Prostate gland (tissue), 2 donors: ENCODE results near the gene UBA52. TPM values are rescaled to one million over a fixed set of nuclear protein-coding genes. Genes with fewer than 3 reads are reported as not detected.
"Not testable (repeated sequence)": the region's sequence is repeated elsewhere in the genome, so short reads cannot be mapped to it uniquely, and the experiment has no call there.

Experiments used
- DNase-seq: peaks from one replicate; pipeline ENCODE4 v3.0.0-alpha.2; 2019; ENCODE audit warnings: low spot score
- H3K27ac ChIP-seq, 2 donors: fragments of 200-600 bp; sonication (generic); 2 replicates each; pipeline ENCODE4 v1.5.1; 2017 to 2019
- H3K27me3 ChIP-seq: fragments of 200-600 bp; sonication (generic); replicated peaks from 2 replicates; pipeline ENCODE4 v1.5.1; 2019; ENCODE audit not compliant: insufficient read depth
- H3K36me3 ChIP-seq, 2 donors: fragments of 200-600 bp; sonication (generic); 1 replicate in 1 of 2; 2 replicates in 1 of 2; pipeline versions ENCODE4 v1.5.1 to v1.8.1; 2017 to 2019
- H3K4me1 ChIP-seq: fragments of 200-600 bp; sonication (generic); replicated peaks from 2 replicates; pipeline ENCODE4 v1.5.1; 2019
- H3K4me3 ChIP-seq, 2 donors: fragments of 200-600 bp; sonication (generic); 2 replicates each; pipeline ENCODE4 v1.5.1; 2017 to 2019
- H3K9me3 ChIP-seq: fragments of 200-600 bp; sonication (generic); 2 replicates; pipeline ENCODE4 v1.5.1; 2017
- CTCF ChIP-seq, 4 experiments: fragments of 200-600 bp in 2 of 4; fragments of 450-650 bp in 2 of 4; sonication (generic) in 2 of 4; IDR thresholded peaks; 1 replicate in 3 of 4; 2 replicates in 1 of 4; pipeline ENCODE4 v1.5.1; 2016 to 2019; ENCODE audit warnings: antibody characterized with exemption in 4 of 4, mild to moderate bottlenecking in 2 of 4, moderate library complexity in 2 of 4
- POLR2A ChIP-seq: fragments of 450-650 bp; IDR thresholded peaks from one replicate; pipeline ENCODE4 v1.6.1; 2016; ENCODE audit warnings: antibody characterized with exemption, mild to moderate bottlenecking
- POLR2AphosphoS5 ChIP-seq: sonication (generic); formaldehyde crosslinking; IDR thresholded peaks from one replicate; pipeline ENCODE4 v1.6.1; 2017; ENCODE audit warnings: antibody characterized with exemption
- WGBS: methylation state at CpG from one replicate; pipeline ENCODE4 v1.1.5; 2018; 5-methylcytosine and 5-hydroxymethylcytosine counted together
- intact Hi-C: fragments of 100-400 bp; cut with DNase I; formaldehyde crosslinking; loops from one replicate; pipeline ENCODE4 v1.14.2; 2022
- total RNA-seq, 2 donors: library from RNA; depleted of rRNA; stranded (reverse); fragments of >200 nt; gene quantifications; one replicate each; pipeline ENCODE4 v1.1.0, GENCODE V29; 2016

Gene UBA52
- total RNA-seq, 2 donors from 2014 or later, result 646 to 738 TPM

DNA sequence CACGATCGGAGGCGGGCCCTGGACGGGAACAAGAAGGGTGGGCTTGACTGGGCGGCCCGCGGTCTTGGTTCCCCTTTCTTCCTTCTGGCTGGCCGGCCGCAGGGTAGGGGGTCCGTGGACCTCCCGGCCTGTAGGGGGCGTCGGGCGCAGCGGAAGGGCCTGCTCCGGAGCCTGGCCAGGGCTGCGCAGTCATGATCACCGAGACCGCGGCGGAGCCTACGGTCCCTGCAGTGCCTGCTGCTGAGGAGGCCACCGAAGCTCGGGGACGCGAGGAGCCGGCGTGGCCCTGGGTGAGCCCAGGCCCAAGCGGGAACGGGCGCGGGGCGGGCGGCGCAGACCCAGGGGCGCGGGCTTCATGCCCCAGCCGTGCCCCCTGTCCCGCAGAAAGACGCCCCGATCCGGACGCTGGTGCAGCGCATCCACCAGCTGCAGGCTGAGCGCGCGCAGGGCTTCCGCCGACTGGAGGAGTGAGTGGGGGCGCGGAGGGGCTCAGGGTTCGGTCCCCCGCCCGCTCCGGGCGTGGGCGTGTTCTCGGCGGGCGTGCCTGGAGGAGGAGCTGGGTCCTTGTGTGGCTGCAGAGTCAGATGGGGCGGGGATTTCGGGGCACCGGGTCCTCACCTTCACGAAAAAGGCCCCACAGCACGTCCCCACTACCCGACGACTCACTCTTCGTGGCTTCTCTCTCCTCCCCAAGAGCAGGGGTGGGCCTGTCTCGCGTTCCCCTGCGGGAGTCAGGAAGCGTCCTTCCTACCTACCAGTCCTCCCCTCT lies 17.1 kb downstream of the UBA52 start, which contains the start of gene REX1BD:
Gene REX1BD, plus strand, starts transcription at position 188 of the 769 bp plus-strand sequence. Its CDS starts 4 bp downstream, at position 192.
- TF ChIP-seq POLR2A (peak; percentile 31), CTCF (IDR thresholded peaks at IDR 0.05) (peak; percentile 53 to 87 (median 82)), POLR2AphosphoS5 (peak; percentile 29)
- intact Hi-C loops, result loop anchor here (2.0 kb wide), 1 partner anchor 138 kb away; no protein-coding TSS in a partner anchor
- Histone ChIP-seq H3K4me1 (peaks cover 5% of the 10 kb centered on the region), H3K4me3 (peak within 1 kb of the TSS; percentile 66 to 84), H3K9me3 (no peaks in the 10 kb centered on the region), H3K27me3 (no peaks in the 10 kb centered on the region), H3K27ac (peak within 1 kb of the TSS; percentile 78 to 79), H3K36me3 (peaks cover 0 to 3% of the 10 kb centered on the region in 2 donors)
- under 1% methylated on average over 50 of the region's 72 CpGs for WGBS
- DNase-seq, result peak; percentile 58

DNA sequence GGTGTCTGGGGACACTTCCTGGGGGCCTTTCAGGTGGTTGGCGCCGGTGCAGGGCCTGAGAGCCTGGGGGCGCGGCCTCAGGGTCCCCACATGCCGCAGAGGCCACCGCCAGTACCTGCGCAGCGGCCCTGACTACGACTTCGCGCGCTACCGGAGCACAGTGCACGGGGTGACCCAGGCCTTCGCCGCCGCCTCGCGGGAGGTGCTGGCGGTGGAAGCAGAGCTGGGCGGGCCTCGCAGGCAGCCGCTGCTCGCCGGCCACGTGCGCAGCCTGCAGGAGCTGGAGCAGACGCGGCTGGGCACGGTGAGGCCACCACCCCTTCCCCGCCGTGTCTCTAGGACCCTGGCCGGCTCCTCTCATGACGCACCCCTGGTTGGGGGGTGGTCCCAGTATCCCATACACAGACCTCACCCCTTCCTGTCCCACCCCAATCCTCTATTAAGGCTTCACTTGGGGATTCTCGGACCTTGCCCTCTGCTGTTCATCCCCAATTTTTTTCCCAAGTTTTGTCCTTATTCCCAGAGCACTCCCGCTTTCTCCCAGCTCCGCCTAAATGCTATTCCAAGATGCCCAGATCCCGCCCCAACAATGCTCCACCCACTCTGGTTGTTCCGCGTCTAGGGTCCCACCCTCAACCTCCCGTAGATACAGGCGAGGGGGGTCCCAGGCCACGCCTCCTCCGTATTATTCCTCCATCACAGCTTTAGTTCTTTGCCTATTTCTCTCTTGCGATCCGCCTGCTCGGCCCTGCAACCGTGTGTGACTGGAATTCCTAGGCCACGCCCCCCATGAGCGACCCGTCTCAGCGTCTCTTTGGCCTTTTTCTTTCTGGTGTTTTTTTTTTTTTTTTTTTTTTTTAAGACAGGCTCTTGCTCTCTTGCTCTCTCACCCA lies 18.0 kb downstream of the UBA52 start:
- Histone ChIP-seq H3K36me3 (peaks cover 0 to 3% of the 10 kb centered on the region in 2 donors), H3K27ac (peak overlapping the region; percentile 78 to 79), H3K4me3 (peak overlapping the region; percentile 66 to 84), H3K4me1 (peaks cover 7% of the 10 kb centered on the region), H3K27me3 (no peaks in the 10 kb centered on the region), H3K9me3 (no peaks in the 10 kb centered on the region)
- intact Hi-C loops, result loop anchor here (2.0 kb wide), 1 partner anchor 139 kb away; no protein-coding TSS in a partner anchor
- DNase-seq, result peak; percentile 39
- WGBS, result 16% methylated on average over 42 of the region's 52 CpGs
- TF ChIP-seq CTCF (IDR thresholded peaks at IDR 0.05) (peak in 2 of 4 experiments; percentile 45 to 48), POLR2A (no peak), POLR2AphosphoS5 (no peak)

GRCh38 chr19:18590273-18591272 lies 18.9 kb downstream of the UBA52 start:
- Histone ChIP-seq H3K27me3 (no peaks in the 10 kb centered on the region), H3K36me3 (peaks cover 0 to 3% of the 10 kb centered on the region in 2 donors), H3K4me3 (no peak overlapping the region), H3K9me3 (no peaks in the 10 kb centered on the region), H3K4me1 (peaks cover 10% of the 10 kb centered on the region), H3K27ac (no peak overlapping the region)
- WGBS, result 81% methylated on average over 40 of the region's 40 CpGs
- intact Hi-C loops, result no loop called here
- no peak for DNase-seq
- TF ChIP-seq CTCF (IDR thresholded peaks at IDR 0.05) (no peak), POLR2AphosphoS5 (no peak), POLR2A (no peak)

- Histone ChIP-seq H3K9me3 (no peaks in the 10 kb centered on the region), H3K36me3 (peaks cover 0 to 3% of the 10 kb centered on the region in 2 donors), H3K27ac (no peak overlapping the region), H3K4me1 (peaks cover 10% of the 10 kb centered on the region), H3K4me3 (no peak overlapping the region), H3K27me3 (no peaks in the 10 kb centered on the region)
- 87% methylated on average over 22 of the region's 22 CpGs for WGBS
- intact Hi-C loops, result no loop called here
- no peak for DNase-seq
- TF ChIP-seq POLR2AphosphoS5 (no peak), POLR2A (no peak), CTCF (IDR thresholded peaks at IDR 0.05) (no peak)
These were observed 20.2 kb downstream of the UBA52 start for GRCh38 chr19:18591735-18592385.

DNA sequence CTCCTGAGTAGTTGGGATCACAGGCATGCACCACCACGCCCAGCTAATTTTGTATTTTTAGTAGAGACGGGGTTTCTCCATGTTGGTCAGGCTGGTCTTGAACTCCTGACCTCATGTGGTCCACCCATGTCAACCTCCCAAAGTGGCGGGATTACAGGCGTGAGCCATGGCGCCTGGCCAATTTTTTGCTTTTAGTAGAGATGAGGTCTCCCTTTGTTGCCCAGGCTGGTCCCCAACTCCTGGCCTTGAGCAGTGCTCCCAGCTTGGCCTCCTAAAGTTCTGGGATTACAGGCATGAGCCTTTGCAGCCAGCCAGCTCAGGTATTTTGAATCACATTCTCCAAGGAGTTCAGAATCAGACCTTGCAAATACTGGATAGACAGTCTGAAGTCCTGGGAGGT lies 21.1 kb downstream of the UBA52 start:
- H3K27me3 ChIP-seq, intact Hi-C loops, H3K4me3 ChIP-seq, H3K27ac ChIP-seq, H3K4me1 ChIP-seq, H3K36me3 ChIP-seq, H3K9me3 ChIP-seq, DNase-seq: not testable (repeated sequence)
- WGBS, result 84% methylated on average over 5 of the region's 5 CpGs
